Measurements from ENCODE around the gene PCBP3.

DNA sequence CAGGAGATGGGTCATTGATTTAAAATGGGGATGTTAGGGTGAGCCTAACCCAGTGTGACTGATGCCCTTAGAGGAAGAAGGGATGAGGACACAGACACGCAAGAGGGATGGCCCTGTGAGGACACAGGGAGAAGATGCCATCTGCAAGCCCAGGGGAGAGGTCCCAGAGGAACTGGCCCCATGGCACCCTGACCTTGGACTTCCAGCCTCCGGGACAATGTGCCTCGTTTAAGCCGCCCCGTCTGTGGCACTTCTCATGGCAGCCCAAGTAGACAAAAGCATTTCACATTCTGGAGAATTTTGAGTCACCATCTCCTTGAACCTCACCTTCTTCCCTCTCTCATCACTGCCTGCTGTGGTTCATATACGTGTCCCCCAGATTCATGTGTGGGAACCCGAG is 20.1 kb upstream of the PCBP3 start:
- TF ChIP-seq ZBTB33 (IDR thresholded peaks at IDR 0.05) (no peak), HCFC1 (IDR thresholded peaks at IDR 0.05; ENCODE audit: low read length) (no peak), CBX3 (IDR thresholded peaks at IDR 0.05; ENCODE audit: borderline replicate concordance, low read depth) (no peak), BCL3 (IDR thresholded peaks at IDR 0.05; ENCODE audit: borderline replicate concordance, insufficient read depth, low read depth, low read length, poor library complexity, severe bottlenecking) (no peak)
- TF ChIP-seq, protein P1, sequence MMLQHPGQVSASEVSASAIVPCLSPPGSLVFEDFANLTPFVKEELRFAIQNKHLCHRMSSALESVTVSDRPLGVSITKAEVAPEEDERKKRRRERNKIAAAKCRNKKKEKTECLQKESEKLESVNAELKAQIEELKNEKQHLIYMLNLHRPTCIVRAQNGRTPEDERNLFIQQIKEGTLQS (IDR thresholded peaks at IDR 0.05; ENCODE audit: borderline replicate concordance, extremely low read depth, low read depth, low read length) = no peak

Data from GM12878 (cell line).